ENCODE results near the gene FDXR. TPM values are rescaled to one million over a fixed set of nuclear protein-coding genes. Genes with fewer than 3 reads are reported as not detected.

FDXR gene
- total RNA-seq, 2 experiments from 2014 or later = 20.0 to 24.3 TPM

GRCh38 chr17:74866198-74866835 lies 6.5 kb downstream of the FDXR start:
- ATAC-seq (no peak), DNase-seq (no peak)
- TF ChIP-seq CTCF (IDR thresholded peaks at IDR 0.05) = no peak
- Mint-ChIP-seq H3K4me3 (no peak overlapping the region), H3K27ac (no peak overlapping the region), H3K4me1 (ENCODE audit: low read depth) (peaks cover 11% of the 10 kb centered on the region), H3K9me3 (no peaks in the 10 kb centered on the region), H3K27me3 (peaks cover 8% of the 10 kb centered on the region), H3K36me3 (ENCODE audit: low read depth) (no peaks in the 10 kb centered on the region)
- intact Hi-C loops (cut with micrococcal nuclease) = no loop called here
- ChIA-PET CTCF (interaction anchor here (0.8 to 14.6 kb wide), 13 partner anchors 9 to 422 kb away, joined by 3 to 247 read pairs (median 7); partner anchors contain the start of genes FDXR and RAB37), POLR2A (interaction anchor here (0.9 to 1.5 kb wide), 3 partner anchors 14 to 115 kb away, joined by 3 read pairs; no protein-coding TSS in a partner anchor)

- Mint-ChIP-seq H3K27me3 (peaks cover 12% of the 10 kb centered on the region), H3K27ac (no peak overlapping the region), H3K36me3 (ENCODE audit: low read depth) (no peaks in the 10 kb centered on the region), H3K4me3 (no peak overlapping the region), H3K9me3 (no peaks in the 10 kb centered on the region), H3K4me1 (ENCODE audit: low read depth) (peaks cover 13% of the 10 kb centered on the region)
- ChIA-PET POLR2A (interaction anchor here (0.9 to 1.8 kb wide), 4 partner anchors 8 to 114 kb away, joined by 3 to 7 read pairs (median 3); partner anchors contain the start of gene FDXR), CTCF (interaction anchor here (0.8 to 14.6 kb wide), 24 partner anchors 8 to 422 kb away, joined by 3 to 247 read pairs (median 4); partner anchors contain the start of genes FDXR and RAB37)
- no peak for TF ChIP-seq CTCF (IDR thresholded peaks at IDR 0.05)
- no peak for ATAC-seq
- intact Hi-C loops (cut with micrococcal nuclease) = no loop called here
- no peak for DNase-seq
Observed at GRCh38 chr17:74865504-74866197, 7.1 kb downstream of the FDXR start.

GRCh38 chr17:74864866-74865395 lies 7.9 kb downstream of the FDXR start:
- no peaks in the 10 kb centered on the region for H3K9me3 Mint-ChIP-seq
- CTCF ChIA-PET = interaction anchor here (0.9 to 14.6 kb wide), 22 partner anchors 9 to 421 kb away, joined by 3 to 247 read pairs (median 4); partner anchors contain the start of genes FDXR and RAB37
- POLR2A ChIA-PET = interaction anchor here (1.3 to 1.8 kb wide), 3 partner anchors 8 to 113 kb away, joined by 3 to 7 read pairs (median 3); partner anchors contain the start of gene FDXR

GRCh38 chr17:74864297-74864865 lies 8.4 kb downstream of the FDXR start:
- Mint-ChIP-seq H3K4me1 (ENCODE audit: low read depth) (peaks cover 18% of the 10 kb centered on the region), H3K27me3 (peaks cover 17% of the 10 kb centered on the region), H3K9me3 (no peaks in the 10 kb centered on the region), H3K36me3 (ENCODE audit: low read depth) (no peaks in the 10 kb centered on the region), H3K4me3 (no peak overlapping the region), H3K27ac (no peak overlapping the region)
- no peak for ATAC-seq
- CTCF ChIA-PET = interaction anchor here (1.0 to 14.6 kb wide), 11 partner anchors 9 to 119 kb away, joined by 3 to 247 read pairs (median 6); partner anchors contain the start of gene FDXR
- no peak for TF ChIP-seq CTCF (IDR thresholded peaks at IDR 0.05)
- intact Hi-C loops (cut with micrococcal nuclease) = loop anchor here (5.0 kb wide), 1 partner anchor 122 kb away; no protein-coding TSS in a partner anchor
- DNase-seq = no peak
- POLR2A ChIA-PET = interaction anchor here (1.1 to 1.8 kb wide), 2 partner anchors 9 to 11 kb away, joined by 3 to 7 read pairs; partner anchors contain the start of gene FDXR

More at GRCh38 chr17:74864866-74865395, 7.9 kb downstream of the FDXR start:
- H3K4me1 Mint-ChIP-seq (ENCODE audit: low read depth) = peaks cover 18% of the 10 kb centered on the region
- H3K36me3 Mint-ChIP-seq (ENCODE audit: low read depth) = no peaks in the 10 kb centered on the region
- intact Hi-C loops (cut with micrococcal nuclease) = loop anchor here (5.0 kb wide), 1 partner anchor 123 kb away; no protein-coding TSS in a partner anchor
- H3K27me3 Mint-ChIP-seq = peaks cover 17% of the 10 kb centered on the region
- no peak overlapping the region for H3K27ac Mint-ChIP-seq
- DNase-seq = peak; percentile 83
- TF ChIP-seq CTCF (IDR thresholded peaks at IDR 0.05) = peak; percentile 90
- ATAC-seq = peak; percentile 75
- no peak overlapping the region for H3K4me3 Mint-ChIP-seq

Data from activated CD8-positive, alpha-beta T cell treated with anti-CD3 and anti-CD28 coated beads for 36 hours (primary cell).